Spinal cord (tissue), 10 donors: ENCODE results near the gene ANKRD11. TPM values are rescaled to one million over a fixed set of nuclear protein-coding genes. Genes with fewer than 3 reads are reported as not detected.
"Not testable (repeated sequence)": the region's sequence is repeated elsewhere in the genome, so short reads cannot be mapped to it uniquely, and the experiment has no call there.

Experiments used
- DNase-seq, 6 donors: peaks; one replicate each; pipeline versions ENCODE4 v3.0.0 to v3.0.0-alpha.2; 2013 to 2015; ENCODE audit warnings: low spot score in 6 of 6, low read depth in 4 of 6
- H3K27ac ChIP-seq: one replicate; pipeline ENCODE4 v1.5.1; 2013; ENCODE audit warnings: low read depth, low read length, control low read depth
- H3K27me3 ChIP-seq: one replicate; pipeline ENCODE4 v1.6.1; 2013; ENCODE audit warnings: low read length; ENCODE audit not compliant: control insufficient read depth, insufficient read depth
- H3K36me3 ChIP-seq: one replicate; pipeline ENCODE4 v1.6.1; 2013; ENCODE audit warnings: low read length; ENCODE audit not compliant: control insufficient read depth, insufficient read depth
- H3K4me1 ChIP-seq: one replicate; pipeline ENCODE4 v1.6.1; 2013; ENCODE audit warnings: low read length; ENCODE audit not compliant: control insufficient read depth, insufficient read depth
- H3K4me3 ChIP-seq: one replicate; pipeline ENCODE4 v1.5.1; 2013; ENCODE audit warnings: low read depth, low read length, control low read depth
- H3K9me3 ChIP-seq: one replicate; pipeline ENCODE4 v1.6.1; 2013; ENCODE audit warnings: low read length; ENCODE audit not compliant: control insufficient read depth, insufficient read depth
- WGBS: methylation state at CpG from one replicate; pipeline ENCODE4 v1.1.5; 2013; ENCODE audit warnings: missing lambda C conversion rate; ENCODE audit not compliant: insufficient coverage; 5-methylcytosine and 5-hydroxymethylcytosine counted together
- polyA plus RNA-seq, 2 donors: library from polyadenylated mRNA; unstranded; fragments of 120-200 nt; gene quantifications; one replicate each; pipeline ENCODE4 v1.2.1, GENCODE V29; 2013; ENCODE audit not compliant: insufficient read length in 2 of 2
- total RNA-seq, 2 donors: library from RNA; depleted of rRNA in 1 of 2; stranded (reverse); fragments of 120-200 nt in 1 of 2; fragments of >200 nt in 1 of 2; gene quantifications; one replicate each; pipeline versions ENCODE4 v1.2.3 to v1.2.4, GENCODE V29; 2013 to 2014
- donor health status: healthy.

ANKRD11 gene
- total and polyA plus RNA-seq, 4 donors: 38.2 to 104 (median 73.5) TPM

- WGBS: 100% methylated on average over 1 of the region's 2 CpGs
- no peak for DNase-seq
- Histone ChIP-seq H3K4me3 (no peak overlapping the region), H3K27ac (no peak overlapping the region), H3K36me3 (peaks cover 3% of the 10 kb centered on the region), H3K27me3 (no peaks in the 10 kb centered on the region), H3K4me1 (peaks cover 17% of the 10 kb centered on the region), H3K9me3 (no peaks in the 10 kb centered on the region)
Observed at GRCh38 chr16:89455692-89456091, 34.7 kb downstream of the ANKRD11 start.

GRCh38 chr16:89455178-89455577, 35.2 kb downstream of the ANKRD11 start:
- H3K27ac ChIP-seq: no peak overlapping the region
- no peak overlapping the region for H3K4me3 ChIP-seq
- H3K36me3 ChIP-seq: peaks cover 3% of the 10 kb centered on the region
- WGBS: 75% methylated on average over 1 of the region's 2 CpGs
- H3K27me3 ChIP-seq: no peaks in the 10 kb centered on the region
- no peak for DNase-seq
- peaks cover 17% of the 10 kb centered on the region for H3K4me1 ChIP-seq
- H3K9me3 ChIP-seq: no peaks in the 10 kb centered on the region

- H3K27me3 ChIP-seq, H3K4me3 ChIP-seq, DNase-seq, H3K36me3 ChIP-seq, H3K9me3 ChIP-seq: not testable (repeated sequence)
- H3K4me1 ChIP-seq: peaks cover 17% of the 10 kb centered on the region
- H3K27ac ChIP-seq: peak overlapping the region; percentile 47
- 100% methylated on average over 2 of the region's 3 CpGs for WGBS
Observed at GRCh38 chr16:89454378-89455125, 35.8 kb downstream of the ANKRD11 start.

GRCh38 chr16:89453501-89454321, 36.6 kb downstream of the ANKRD11 start:
- Histone ChIP-seq H3K4me1 (peaks cover 19% of the 10 kb centered on the region), H3K4me3 (no peak overlapping the region), H3K9me3 (no peaks in the 10 kb centered on the region), H3K27ac (peak overlapping the region; percentile 47), H3K27me3 (no peaks in the 10 kb centered on the region), H3K36me3 (peaks cover 2% of the 10 kb centered on the region)
- WGBS: 62% methylated on average over 12 of the region's 13 CpGs
- peak in 1 of 6 donors; percentile 60 for DNase-seq

- Histone ChIP-seq H3K27me3 (no peaks in the 10 kb centered on the region), H3K27ac (no peak overlapping the region), H3K4me1 (peaks cover 21% of the 10 kb centered on the region), H3K4me3 (no peak overlapping the region), H3K9me3 (no peaks in the 10 kb centered on the region), H3K36me3 (peaks cover 2% of the 10 kb centered on the region)
- no peak for DNase-seq
- no CpG with 5 or more reads among the region's 7 CpGs for WGBS
Observed at GRCh38 chr16:89452925-89453324, 37.4 kb downstream of the ANKRD11 start.

- 83% methylated on average over 1 of the region's 4 CpGs for WGBS
- Histone ChIP-seq H3K9me3 (no peaks in the 10 kb centered on the region), H3K27me3 (no peaks in the 10 kb centered on the region), H3K4me1 (peaks cover 24% of the 10 kb centered on the region), H3K4me3 (no peak overlapping the region), H3K27ac (no peak overlapping the region), H3K36me3 (peaks cover 2% of the 10 kb centered on the region)
- no peak for DNase-seq
Observed at GRCh38 chr16:89452241-89452640, 38.1 kb downstream of the ANKRD11 start.

GRCh38 chr16:89450537-89450936, 39.8 kb downstream of the ANKRD11 start:
- 100% methylated on average over 4 of the region's 5 CpGs for WGBS
- Histone ChIP-seq H3K27me3 (no peaks in the 10 kb centered on the region), H3K36me3 (peaks cover 2% of the 10 kb centered on the region), H3K4me3 (no peak overlapping the region), H3K27ac (no peak overlapping the region), H3K4me1 (peaks cover 34% of the 10 kb centered on the region), H3K9me3 (no peaks in the 10 kb centered on the region)
- no peak for DNase-seq

GRCh38 chr16:89449726-89450335, 40.5 kb downstream of the ANKRD11 start:
- 92% methylated on average over 3 of the region's 3 CpGs for WGBS
- Histone ChIP-seq H3K36me3 (peaks cover 2% of the 10 kb centered on the region), H3K4me3 (no peak overlapping the region), H3K9me3 (no peaks in the 10 kb centered on the region), H3K27ac (no peak overlapping the region), H3K4me1 (peaks cover 40% of the 10 kb centered on the region), H3K27me3 (no peaks in the 10 kb centered on the region)
- DNase-seq: no peak

GRCh38 chr16:89448656-89449055, 41.7 kb downstream of the ANKRD11 start:
- Histone ChIP-seq H3K27ac (no peak overlapping the region), H3K9me3 (no peaks in the 10 kb centered on the region), H3K4me1 (peaks cover 40% of the 10 kb centered on the region), H3K4me3 (no peak overlapping the region), H3K36me3 (peaks cover 2% of the 10 kb centered on the region), H3K27me3 (no peaks in the 10 kb centered on the region)
- no peak for DNase-seq
- 75% methylated on average over 10 of the region's 10 CpGs for WGBS
